H54 (cell line): ENCODE data around the gene DUOX1.
"Not testable (repeated sequence)": the region's sequence is repeated elsewhere in the genome, so short reads cannot be mapped to it uniquely, and the experiment has no call there.

ENCODE experiments used
- DNase-seq: peaks from one replicate; pipeline ENCODE4 v3.0.0; 2011; ENCODE audit warnings: low spot score, mixed read lengths; ENCODE audit not compliant: insufficient read length
- FAIRE-seq: peaks from 3 replicates; lab custom pipeline; 2011; peaks lifted over from hg19 to GRCh38; lab: Jason Lieb, UNC
- POLR2A ChIP-seq: IDR thresholded peaks from 2 replicates; pipeline ENCODE4 v1.6.1; 2011; ENCODE audit warnings: low read depth, mild to moderate bottlenecking, low read length

The DUOX1 gene

DNA sequence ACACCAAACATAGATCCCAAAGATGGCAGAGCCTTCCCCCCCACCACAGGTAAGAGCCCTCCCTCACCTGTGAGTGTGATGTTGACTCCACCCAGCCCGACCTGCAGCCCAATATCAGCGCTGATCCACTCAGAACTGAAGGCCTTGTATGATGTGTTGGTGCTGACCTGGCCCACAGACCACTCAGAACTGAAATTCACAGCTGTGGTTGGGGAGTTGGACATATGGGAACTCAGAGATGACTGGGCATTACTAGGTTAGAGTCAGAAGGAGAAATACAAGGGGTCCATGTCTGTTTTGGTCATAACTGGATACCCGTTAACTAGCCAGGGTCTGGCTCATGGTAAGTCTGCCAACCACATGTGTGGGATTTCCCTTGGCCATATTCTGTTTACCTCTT, 8.8 kb upstream of the DUOX1 start:
- no peak for DNase-seq
- FAIRE-seq: no peak
- TF ChIP-seq POLR2A: no peak

DNA sequence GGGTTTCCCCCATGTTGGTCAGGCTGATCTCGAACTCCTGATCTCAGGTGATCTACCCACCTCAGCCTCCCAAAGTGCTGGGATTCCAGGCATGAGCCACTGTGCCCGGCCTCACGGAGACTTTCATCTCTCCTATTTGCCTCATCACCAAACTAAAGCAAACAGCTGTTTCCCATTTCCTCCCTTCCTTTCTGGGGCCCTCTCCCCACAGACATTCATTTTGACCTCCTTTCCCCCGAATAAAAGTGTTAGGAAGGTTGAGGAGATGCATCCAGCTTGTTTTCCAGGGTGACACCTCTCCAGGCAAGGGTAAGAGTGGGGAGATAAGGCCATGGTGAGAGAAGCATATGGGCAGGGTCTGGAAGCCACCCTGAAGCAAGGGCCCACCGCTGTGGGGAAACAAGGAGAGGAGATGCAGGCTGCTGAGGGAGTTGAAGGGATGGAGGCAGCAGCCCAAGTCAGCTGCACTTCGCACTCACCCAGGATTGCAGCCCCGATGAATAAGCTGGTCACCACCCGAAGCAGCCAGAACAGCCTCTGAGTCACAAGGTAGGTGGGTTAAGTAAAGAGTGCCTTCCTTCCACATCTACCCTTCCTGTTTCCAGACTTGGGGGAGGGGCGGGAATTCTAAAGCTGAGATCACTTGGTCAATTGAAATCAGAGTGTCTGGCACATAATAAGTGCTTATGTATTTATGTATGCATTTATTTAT, 7.9 kb upstream of the DUOX1 start:
- FAIRE-seq (peak; percentile 93), DNase-seq (peak; percentile 92)
- no peak for TF ChIP-seq POLR2A

- no peak for TF ChIP-seq POLR2A
- no peak for DNase-seq
- FAIRE-seq: no peak
These were observed 7.1 kb upstream of the DUOX1 start for GRCh38 chr15:45122719-45123118.

- no peak for TF ChIP-seq POLR2A
- DNase-seq (no peak), FAIRE-seq (no peak)
These were observed 6.4 kb upstream of the DUOX1 start for GRCh38 chr15:45123397-45123796.

DNA sequence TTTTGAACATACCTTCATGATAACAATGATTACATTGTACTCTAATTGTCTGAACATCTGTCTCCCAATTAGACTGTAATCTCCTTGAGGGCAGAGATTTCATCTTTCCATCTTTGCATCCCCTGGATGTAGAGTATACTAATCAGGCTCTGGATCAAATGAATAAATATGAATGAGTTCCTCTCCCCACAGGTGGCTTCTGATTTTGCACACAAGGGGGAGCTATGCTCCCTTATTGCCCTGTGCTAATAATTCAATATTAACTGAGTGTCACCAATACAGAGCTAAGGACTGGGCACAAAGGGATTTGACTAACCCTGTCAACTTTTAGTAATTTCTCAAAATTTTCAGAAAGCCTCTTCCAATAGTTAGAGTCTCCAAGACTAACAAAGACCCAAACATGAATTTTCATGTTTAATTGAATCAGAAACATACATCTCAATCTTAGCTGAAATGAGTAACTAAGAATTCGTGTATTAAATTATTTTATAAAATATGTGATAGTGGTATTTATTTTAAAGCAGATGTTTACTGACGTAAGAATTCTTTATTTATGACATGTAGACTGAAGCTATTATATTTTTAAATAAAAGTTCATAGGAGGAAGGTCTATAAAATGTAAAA, 3.1 kb upstream of the DUOX1 start:
- TF ChIP-seq POLR2A: no peak
- FAIRE-seq (peak; percentile 57), DNase-seq (no peak)

DNA sequence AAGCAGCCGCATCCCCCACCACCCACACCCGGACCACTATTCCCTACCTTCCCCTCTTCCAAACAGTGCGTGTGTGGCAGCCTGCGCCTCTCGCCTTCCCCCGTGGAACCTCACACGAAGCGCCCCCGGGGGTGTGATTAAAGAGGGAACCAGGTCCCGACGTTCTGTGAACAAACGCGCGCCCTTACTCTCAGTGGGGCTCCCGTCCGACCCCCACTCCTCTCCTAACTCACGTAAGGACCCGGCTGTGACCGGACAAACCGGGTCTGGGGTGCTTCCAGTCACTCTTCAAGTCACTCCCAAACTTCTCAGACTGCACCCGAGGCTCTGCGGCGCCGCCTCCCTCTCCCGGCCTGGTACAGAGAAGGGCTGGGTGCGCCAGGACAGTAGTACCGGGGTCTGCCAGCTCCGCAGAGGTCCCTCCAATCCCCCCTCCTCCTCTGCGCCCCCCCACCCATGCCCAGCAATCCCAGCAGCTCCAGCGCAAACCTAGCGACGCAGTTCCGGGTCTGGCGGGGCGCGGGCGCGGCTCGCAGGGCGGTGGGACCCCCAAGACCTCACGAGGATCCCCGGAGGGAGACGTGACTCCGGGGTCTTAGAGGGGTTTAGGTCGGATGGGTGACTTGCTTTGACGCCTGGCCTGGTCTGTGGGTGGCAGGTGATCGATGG, 689 bp upstream of the DUOX1 start:
- no peak for TF ChIP-seq POLR2A
- FAIRE-seq (no peak), DNase-seq (no peak)

DNA sequence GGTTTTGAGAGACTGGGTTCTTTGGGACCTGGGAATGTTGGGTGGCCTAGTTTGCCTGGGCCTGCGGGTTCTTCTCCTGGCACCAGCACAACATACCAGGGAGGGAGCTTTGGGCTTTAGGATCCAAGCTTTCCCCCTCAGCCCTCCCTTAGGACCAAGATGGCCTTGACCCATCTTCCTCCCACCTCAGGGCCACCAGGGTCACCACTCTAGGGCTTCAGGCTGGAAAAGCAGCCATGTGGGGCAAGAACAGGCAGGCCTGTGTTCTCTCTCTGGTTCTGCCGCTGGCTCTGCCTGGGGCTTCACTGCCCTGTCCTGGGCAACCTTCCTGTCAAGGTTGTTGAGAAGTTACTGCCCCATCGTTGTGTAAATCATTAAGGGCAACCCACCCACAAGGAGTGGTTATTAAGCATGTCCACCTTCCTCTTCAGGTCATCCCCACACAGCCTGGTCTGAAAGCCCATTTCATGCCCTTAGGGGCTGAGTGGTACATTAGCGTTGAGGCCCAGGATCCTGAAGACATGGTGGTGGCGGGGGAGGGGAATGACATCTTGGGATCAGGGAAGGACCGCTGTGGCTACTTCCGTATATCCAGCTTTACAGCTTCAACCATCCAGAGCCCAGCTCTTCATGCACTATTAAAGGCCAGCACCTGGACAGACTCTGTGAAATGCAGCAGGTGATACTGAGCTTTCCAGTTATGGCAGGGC, 652 bp downstream of the DUOX1 start:
- DNase-seq: no peak
- TF ChIP-seq POLR2A: no peak
- FAIRE-seq: no peak

DNA sequence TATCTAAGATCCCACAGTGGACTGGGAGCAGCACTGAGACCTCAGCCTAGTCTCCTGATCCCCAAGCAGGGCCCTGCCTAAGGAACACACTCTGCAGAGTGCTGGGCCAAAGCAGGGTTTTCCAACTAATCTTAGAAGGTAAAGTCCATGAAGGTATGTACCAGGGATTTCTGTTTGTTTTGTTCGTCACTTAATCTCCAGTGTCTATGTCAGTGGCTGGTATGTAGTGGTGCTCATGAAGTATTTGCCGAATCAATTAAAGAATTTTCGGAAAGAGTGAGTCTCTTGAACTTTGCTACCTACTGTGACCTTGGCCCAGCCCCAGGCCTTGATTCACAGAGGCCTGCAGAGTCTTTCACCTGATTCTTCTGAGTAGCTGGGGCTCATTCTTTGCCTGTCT, 1.7 kb downstream of the DUOX1 start:
- no peak for DNase-seq
- no peak for TF ChIP-seq POLR2A
- FAIRE-seq: no peak

- DNase-seq (no peak), FAIRE-seq (no peak)
- no peak for TF ChIP-seq POLR2A
These were observed 3.2 kb downstream of the DUOX1 start for GRCh38 chr15:45132844-45133560.

- DNase-seq (no peak), FAIRE-seq (no peak)
- TF ChIP-seq POLR2A: no peak
These were observed 3.7 kb downstream of the DUOX1 start for GRCh38 chr15:45133561-45133920.

- no peak for TF ChIP-seq POLR2A
- FAIRE-seq (no peak), DNase-seq (no peak)
These were observed 4.3 kb downstream of the DUOX1 start for GRCh38 chr15:45134046-45134445.

DNA sequence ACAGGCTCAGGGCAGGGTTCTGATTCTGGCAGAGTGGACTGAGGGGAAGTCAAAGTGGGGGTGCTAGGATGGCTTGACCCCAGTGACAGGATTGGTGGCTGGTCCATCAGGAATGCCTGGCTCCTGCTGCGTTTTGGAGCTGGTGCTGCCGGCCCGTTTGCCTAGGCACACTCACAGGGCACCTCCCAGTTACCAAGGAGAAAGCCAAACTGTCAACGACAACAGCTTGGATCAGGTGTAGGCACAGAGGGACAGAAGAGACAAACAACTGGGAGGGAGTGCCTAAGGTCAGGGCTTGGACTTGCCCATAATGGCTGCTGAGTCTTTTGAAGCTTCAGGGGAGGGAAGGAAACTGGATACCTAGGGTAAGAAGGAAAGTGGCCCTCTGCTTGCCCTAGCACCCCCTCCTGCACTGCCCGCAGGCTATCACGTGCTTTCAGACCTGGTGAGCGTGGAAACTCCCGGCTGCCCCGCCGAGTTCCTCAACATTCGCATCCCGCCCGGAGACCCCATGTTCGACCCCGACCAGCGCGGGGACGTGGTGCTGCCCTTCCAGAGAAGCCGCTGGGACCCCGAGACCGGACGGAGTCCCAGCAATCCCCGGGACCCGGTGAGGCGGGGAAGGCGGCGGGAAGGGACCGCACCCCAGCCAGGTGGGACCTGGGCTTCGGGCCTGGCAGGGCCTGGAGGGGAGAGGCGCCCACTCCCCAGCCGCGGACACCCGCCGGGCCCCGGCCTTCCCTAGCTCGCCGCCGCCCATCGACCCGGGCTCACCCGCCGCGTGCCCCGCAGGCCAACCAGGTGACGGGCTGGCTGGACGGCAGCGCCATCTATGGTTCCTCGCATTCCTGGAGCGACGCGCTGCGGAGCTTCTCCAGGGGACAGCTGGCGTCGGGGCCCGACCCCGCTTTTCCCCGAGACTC, 5.1 kb downstream of the DUOX1 start:
- FAIRE-seq (no peak), DNase-seq (no peak)
- TF ChIP-seq POLR2A: no peak

DNA sequence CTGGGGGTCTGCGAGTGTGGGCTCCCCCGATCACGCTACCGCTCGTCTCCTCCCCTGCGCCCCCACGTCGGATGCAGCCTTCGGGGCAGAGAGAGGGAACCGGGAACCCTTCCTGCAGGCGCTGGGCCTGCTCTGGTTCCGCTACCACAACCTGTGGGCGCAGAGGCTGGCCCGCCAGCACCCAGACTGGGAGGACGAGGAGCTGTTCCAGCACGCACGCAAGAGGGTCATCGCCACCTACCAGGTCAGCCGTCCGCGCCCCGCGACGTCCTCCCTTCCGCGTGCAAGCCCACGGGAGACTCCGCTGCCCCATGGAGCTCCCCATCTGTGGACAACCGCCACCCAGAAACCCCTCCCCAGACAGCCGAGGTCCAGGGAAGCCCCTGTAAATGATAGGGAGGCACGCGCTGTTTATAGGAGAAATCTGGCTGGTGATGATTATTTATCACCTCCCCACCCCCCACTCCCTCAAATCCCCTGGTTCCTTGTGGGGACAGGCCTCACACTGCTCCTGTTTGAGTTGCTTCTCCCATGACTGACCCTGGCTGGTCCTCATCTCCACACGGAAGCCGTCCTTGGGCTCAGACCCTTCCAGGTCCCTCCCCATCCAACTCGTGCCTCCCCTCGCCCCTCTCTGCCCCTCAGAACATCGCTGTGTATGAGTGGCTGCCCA, 6.0 kb downstream of the DUOX1 start:
- not testable (repeated sequence) for DNase-seq, FAIRE-seq
